ENCODE results near the gene GNB1L. TPM values are rescaled to one million over a fixed set of nuclear protein-coding genes. Genes with fewer than 3 reads are reported as not detected.

Gene GNB1L
- total RNA-seq, 1 donor from 2014 or later = 7.8 TPM

GRCh38 chr22:19772422-19772672 is 82.3 kb downstream of the GNB1L start:
- no peaks in the 10 kb centered on the region for H3K36me3 ChIP-seq
- DNase-seq (no peak), ATAC-seq (no peak)
- TF ChIP-seq, protein P1, sequence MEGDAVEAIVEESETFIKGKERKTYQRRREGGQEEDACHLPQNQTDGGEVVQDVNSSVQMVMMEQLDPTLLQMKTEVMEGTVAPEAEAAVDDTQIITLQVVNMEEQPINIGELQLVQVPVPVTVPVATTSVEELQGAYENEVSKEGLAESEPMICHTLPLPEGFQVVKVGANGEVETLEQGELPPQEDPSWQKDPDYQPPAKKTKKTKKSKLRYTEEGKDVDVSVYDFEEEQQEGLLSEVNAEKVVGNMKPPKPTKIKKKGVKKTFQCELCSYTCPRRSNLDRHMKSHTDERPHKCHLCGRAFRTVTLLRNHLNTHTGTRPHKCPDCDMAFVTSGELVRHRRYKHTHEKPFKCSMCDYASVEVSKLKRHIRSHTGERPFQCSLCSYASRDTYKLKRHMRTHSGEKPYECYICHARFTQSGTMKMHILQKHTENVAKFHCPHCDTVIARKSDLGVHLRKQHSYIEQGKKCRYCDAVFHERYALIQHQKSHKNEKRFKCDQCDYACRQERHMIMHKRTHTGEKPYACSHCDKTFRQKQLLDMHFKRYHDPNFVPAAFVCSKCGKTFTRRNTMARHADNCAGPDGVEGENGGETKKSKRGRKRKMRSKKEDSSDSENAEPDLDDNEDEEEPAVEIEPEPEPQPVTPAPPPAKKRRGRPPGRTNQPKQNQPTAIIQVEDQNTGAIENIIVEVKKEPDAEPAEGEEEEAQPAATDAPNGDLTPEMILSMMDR (IDR thresholded peaks at IDR 0.05) = no peak
- H3K4me1 ChIP-seq = peaks cover 9% of the 10 kb centered on the region
- H3K27ac ChIP-seq = no peak overlapping the region
- peaks cover 58% of the 10 kb centered on the region for H3K27me3 ChIP-seq
- H3K9me3 ChIP-seq = no peaks in the 10 kb centered on the region
- intact Hi-C loops (cut with DNase I) = no loop called here
- no peak overlapping the region for H3K4me3 ChIP-seq

DNA sequence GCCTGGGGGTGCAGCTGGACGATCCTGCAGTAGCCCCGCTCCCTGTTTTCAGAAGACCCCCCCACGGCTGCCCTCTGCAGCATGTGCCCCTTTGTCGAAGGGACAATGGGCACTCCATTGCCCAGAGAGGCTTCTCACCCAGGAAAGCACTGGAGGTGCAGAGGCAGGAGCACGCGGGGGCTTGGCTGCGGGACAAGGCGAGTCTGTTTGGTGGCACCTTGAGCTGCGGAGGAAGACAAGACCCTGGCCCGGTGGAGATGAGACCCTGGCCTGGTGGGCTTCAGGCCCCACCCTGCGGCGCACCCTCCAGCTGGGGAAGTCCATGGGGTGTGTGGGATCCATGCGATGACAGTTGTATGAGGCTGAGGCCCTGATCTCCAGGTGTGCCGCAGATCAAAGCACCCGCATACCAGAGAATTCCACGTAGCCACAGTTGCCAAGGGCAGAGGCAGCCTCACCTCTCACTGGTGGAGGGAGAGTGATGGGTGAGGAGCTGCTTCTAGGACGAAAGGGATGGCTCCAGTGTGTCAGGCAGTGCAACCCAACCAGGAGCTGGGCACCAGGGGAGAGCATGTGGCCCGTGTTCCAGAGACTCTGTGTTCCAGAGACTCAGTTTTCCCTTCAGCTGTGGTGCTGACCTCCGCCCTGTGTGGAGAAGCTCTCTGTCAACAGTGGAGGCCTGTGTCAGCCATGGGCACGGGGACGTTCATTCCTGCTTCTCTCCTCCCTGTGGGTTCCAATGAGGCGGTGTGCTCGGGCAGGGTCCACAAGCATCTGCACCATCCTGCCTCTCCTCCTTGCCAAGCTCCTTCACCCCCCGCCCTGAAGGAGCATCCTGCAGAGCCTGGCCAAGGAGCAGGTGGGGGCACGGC is 84.1 kb downstream of the GNB1L start:
- Histone ChIP-seq H3K4me1 (peaks cover 17% of the 10 kb centered on the region), H3K9me3 (no peaks in the 10 kb centered on the region), H3K27me3 (peaks cover 65% of the 10 kb centered on the region), H3K4me3 (no peak overlapping the region), H3K27ac (no peak overlapping the region), H3K36me3 (no peaks in the 10 kb centered on the region)
- DNase-seq (no peak), ATAC-seq (no peak)
- intact Hi-C loops (cut with DNase I) = no loop called here
- TF ChIP-seq, protein P1 (IDR thresholded peaks at IDR 0.05) = no peak

- no peak overlapping the region for H3K4me3 ChIP-seq
- no peaks in the 10 kb centered on the region for H3K36me3 ChIP-seq
- no peak for DNase-seq
- no peak overlapping the region for H3K27ac ChIP-seq
- ATAC-seq = no peak
- TF ChIP-seq, protein P1 (IDR thresholded peaks at IDR 0.05) = no peak
- H3K27me3 ChIP-seq = peaks cover 71% of the 10 kb centered on the region
- H3K9me3 ChIP-seq = no peaks in the 10 kb centered on the region
- intact Hi-C loops (cut with DNase I) = no loop called here
- H3K4me1 ChIP-seq = peaks cover 17% of the 10 kb centered on the region
Observed at GRCh38 chr22:19769393-19769715, 85.3 kb downstream of the GNB1L start.

DNA sequence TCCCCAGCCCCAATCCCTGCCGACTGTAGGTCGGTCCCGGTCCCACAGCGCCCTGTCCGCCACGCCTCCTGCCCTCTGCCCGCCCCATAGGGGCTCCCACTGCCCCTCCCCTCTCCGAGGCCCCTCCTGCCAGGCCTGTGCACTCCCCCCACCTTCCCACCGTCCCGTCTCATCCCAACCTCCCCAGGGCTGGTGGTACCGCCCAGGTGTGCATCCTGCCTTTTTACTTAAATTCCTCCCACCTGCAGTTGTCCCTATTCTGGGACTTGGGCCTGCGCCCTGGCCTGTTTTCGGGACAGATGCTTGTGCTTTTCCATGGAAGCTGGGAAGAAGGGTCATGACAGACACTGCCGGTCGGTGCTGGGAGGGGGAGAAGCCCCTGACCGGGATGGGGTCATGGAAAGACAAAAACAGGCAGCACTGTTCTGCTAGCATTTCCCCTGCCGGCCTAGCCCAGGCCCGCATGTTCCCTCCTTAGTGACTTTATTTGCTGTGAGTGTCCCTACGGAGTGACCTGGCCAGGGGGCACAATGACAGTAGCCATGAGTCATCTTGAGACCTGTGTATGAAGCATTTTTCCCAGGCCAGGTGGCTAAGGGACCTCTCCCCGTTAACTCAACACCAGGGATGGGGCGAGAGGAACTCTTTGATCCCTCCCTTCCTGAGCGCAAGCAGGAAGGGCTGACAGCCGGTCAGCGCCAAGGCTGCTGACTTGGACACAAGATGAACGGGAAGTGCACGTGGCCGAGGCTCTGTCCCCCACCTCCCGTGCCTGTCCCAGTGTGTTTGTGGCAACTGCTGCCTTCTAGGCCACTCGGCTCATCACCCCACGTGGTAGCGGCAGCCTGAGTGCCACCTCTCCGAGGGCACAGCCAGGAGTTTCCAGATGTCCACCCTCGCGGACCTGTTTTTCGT is 87.0 kb downstream of the GNB1L start:
- peaks cover 84% of the 10 kb centered on the region for H3K27me3 ChIP-seq
- TF ChIP-seq, protein P1 (IDR thresholded peaks at IDR 0.05) = no peak
- intact Hi-C loops (cut with DNase I) = no loop called here
- peaks cover 12% of the 10 kb centered on the region for H3K4me1 ChIP-seq
- H3K4me3 ChIP-seq = peak overlapping the region; percentile 37
- DNase-seq (no peak), ATAC-seq (peak; percentile 17)
- H3K9me3 ChIP-seq = no peaks in the 10 kb centered on the region
- H3K36me3 ChIP-seq = no peaks in the 10 kb centered on the region
- no peak overlapping the region for H3K27ac ChIP-seq

GRCh38 chr22:19766511-19767426 is 87.9 kb downstream of the GNB1L start:
- Histone ChIP-seq H3K4me1 (peaks cover 12% of the 10 kb centered on the region), H3K9me3 (no peaks in the 10 kb centered on the region), H3K27me3 (peaks cover 90% of the 10 kb centered on the region), H3K4me3 (peak overlapping the region; percentile 37), H3K27ac (peak overlapping the region; percentile 47), H3K36me3 (no peaks in the 10 kb centered on the region)
- intact Hi-C loops (cut with DNase I) = no loop called here
- DNase-seq = peak; percentile 86
- peak; percentile 73 for ATAC-seq
- TF ChIP-seq, protein P1 (IDR thresholded peaks at IDR 0.05) = peak; percentile 35

Data from upper lobe of right lung (tissue), 1 donor.